K562 (cell line): ENCODE measurements around the gene PSMA5. TPM values are rescaled to one million over a fixed set of nuclear protein-coding genes. Genes with fewer than 3 reads are reported as not detected.
A peak's percentile ranks its signal among the peaks of the same experiment; 100 is the strongest.

ENCODE experiments used
- CREBBP ChIP-seq: IDR thresholded peaks from one replicate; pipeline ENCODE4 v1.6.1; 2012; ENCODE audit warnings: low read depth, mild to moderate bottlenecking, control low read depth, inconsistent platforms, low read length
- HSF4 ChIP-seq: fragments of 250-450 bp; sonication (Bioruptor Pico); IDR thresholded peaks from 2 replicates; pipeline ENCODE4 v2.1.2; 2022; ENCODE audit warnings: mild to moderate bottlenecking, moderate library complexity, borderline replicate concordance
- SIX5 ChIP-seq, 2 experiments: IDR thresholded peaks; 2 replicates each; pipeline ENCODE4 v1.6.1; 2011; ENCODE audit warnings: low read length in 2 of 2, borderline replicate concordance in 1 of 2, low read depth in 1 of 2, mild to moderate bottlenecking in 1 of 2, moderate library complexity in 1 of 2; ENCODE audit not compliant: insufficient read depth in 1 of 2
- ZNF551 ChIP-seq: fragments of 250-450 bp; sonication (Bioruptor Pico); IDR thresholded peaks from 2 replicates; pipeline ENCODE4 v1.5.0; 2021; ENCODE audit warnings: mild to moderate bottlenecking, moderate library complexity
- ZNF707 ChIP-seq: fragments of 250-450 bp; sonication (Bioruptor Pico); conservative IDR thresholded peaks from 2 replicates; pipeline ENCODE4 v1.8.0; 2022; ENCODE audit warnings: inconsistent platforms, mild to moderate bottlenecking, moderate library complexity
- ZNF764 ChIP-seq: fragments of 250-450 bp; sonication (Bioruptor Pico); IDR thresholded peaks from 2 replicates; pipeline ENCODE4 v1.4.0; 2020; ENCODE audit warnings: low read depth, mild to moderate bottlenecking, moderate library complexity
- polyA plus RNA-seq, 8 experiments: library from polyadenylated mRNA; depleted of rRNA in 4 of 8; stranded (reverse) in 5 of 8; unstranded in 3 of 8; fragments of >200 nt; fragmentation: Nextera tagmentation in 2 of 8; fragmentation: Illumina TruSeq in 1 of 8; extraction: Ambion mirVana in 2 of 8; extraction: Trizol in 1 of 8; gene quantifications; 2 replicates each; pipeline versions ENCODE4 v1.2.1 to v1.2.3, GENCODE V29; 2011 to 2014; ENCODE audit warnings: inconsistent platforms in 1 of 8, missing spikeins in 1 of 8
- total RNA-seq, 7 experiments: library from RNA; depleted of rRNA in 6 of 7; stranded (reverse); fragments of >200 nt in 6 of 7; fragmentation: Illumina TruSeq in 2 of 7; extraction: Trizol in 2 of 7; gene quantifications; 2 replicates each; pipeline versions ENCODE4 v1.2.1 to v1.2.3, GENCODE V29; 2011 to 2021; ENCODE audit warnings: low replicate concordance in 1 of 7
- TF ChIP-seq, protein P1 (sequence below), 2 experiments: fragments of 450-650 bp in 1 of 2; sonication (generic) in 1 of 2; formaldehyde crosslinking in 1 of 2; IDR thresholded peaks in 1 of 2; conservative IDR thresholded peaks in 1 of 2; 2 replicates each; pipeline versions ENCODE4 v1.6.1 to v1.8.1; 2016 to 2023; ENCODE audit warnings: mild to moderate bottlenecking in 2 of 2, moderate library complexity in 2 of 2, inconsistent platforms in 1 of 2, missing genetic modification reagents in 1 of 2
- TF ChIP-seq, protein P2 (sequence below), 2 experiments: fragments of 450-650 bp; conservative IDR thresholded peaks; 2 replicates each; pipeline ENCODE4 v1.6.1; 2017; ENCODE audit warnings: mild to moderate bottlenecking in 2 of 2, moderate library complexity in 2 of 2
- TF ChIP-seq, protein P3 (sequence below): fragments of 200-800 bp; sonication (Bioruptor generic); IDR thresholded peaks from 2 replicates; pipeline ENCODE4 v1.6.1; 2016; ENCODE audit warnings: missing genetic modification characterization, missing compliant biosample characterization

The PSMA5 gene
- total and polyA plus RNA-seq, 9 of the 15 experiments (the other 6 are each of a cell fraction or from before 2014, with no cell fraction given), result 82.6 to 542 (median 287) TPM

DNA sequence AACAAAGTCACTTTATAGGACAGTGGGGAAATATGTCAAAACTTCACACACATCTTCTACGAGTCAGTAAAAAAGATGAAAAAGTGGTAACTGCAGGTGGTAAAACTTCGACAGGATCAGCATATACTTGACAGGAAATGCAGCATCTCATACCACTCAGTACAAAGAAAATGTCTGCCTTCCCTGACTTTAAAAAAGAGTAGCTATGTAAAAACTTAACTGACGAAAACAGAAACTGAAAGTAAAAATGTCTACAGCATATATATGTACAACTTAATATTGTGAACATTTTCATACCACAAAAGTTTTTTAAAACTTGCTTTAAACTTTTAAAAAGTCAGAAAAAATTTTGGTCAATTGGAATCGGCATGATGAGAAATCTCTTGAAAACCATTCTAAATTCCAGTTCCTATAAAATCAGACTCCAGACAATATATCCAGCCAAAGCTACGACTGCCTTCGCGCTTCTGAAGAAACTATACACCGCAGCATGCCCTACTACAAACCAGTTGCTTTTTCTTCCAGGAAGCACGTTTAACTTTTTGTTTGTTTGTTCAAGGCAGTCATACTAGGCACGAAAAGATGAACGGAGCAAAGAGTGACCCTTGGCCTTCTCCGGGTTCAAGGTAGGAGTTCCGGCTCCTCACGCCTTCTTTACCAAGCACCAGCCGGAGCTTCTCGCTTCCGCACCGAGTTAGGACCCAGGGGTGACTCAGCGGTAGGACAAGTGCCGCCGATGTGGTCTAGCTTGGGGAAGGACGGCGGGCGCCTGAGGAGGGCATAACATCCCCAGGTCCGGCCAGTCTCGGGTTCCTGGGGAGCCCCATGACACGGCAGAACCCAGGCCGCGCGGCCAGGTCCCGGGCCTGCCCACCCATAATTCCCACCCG is 612 bp downstream of the PSMA5 start (continued):
- TF ChIP-seq ZNF551 (CRISPR knock-in tag), result no peak
- TF ChIP-seq SIX5 (IDR thresholded peaks at IDR 0.05; ENCODE audit: borderline replicate concordance in 1 of 2, insufficient read depth in 1 of 2, low read depth in 1 of 2, low read length in 2 of 2), result no peak
- no peak for TF ChIP-seq ZNF707 (CRISPR knock-in tag)
- TF ChIP-seq ZNF764 (CRISPR knock-in tag), result no peak
- TF ChIP-seq, protein P1, sequence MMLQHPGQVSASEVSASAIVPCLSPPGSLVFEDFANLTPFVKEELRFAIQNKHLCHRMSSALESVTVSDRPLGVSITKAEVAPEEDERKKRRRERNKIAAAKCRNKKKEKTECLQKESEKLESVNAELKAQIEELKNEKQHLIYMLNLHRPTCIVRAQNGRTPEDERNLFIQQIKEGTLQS (IDR thresholded peaks at IDR 0.05), result peak; percentile 80
- TF ChIP-seq, protein P1 (CRISPR knock-in tag; conservative IDR thresholded peaks at IDR 0.05), result peak; percentile 64; the same call in 1 of the 2 replicates
- TF ChIP-seq HSF4 (CRISPR knock-in tag), result no peak
- TF ChIP-seq, protein P2, sequence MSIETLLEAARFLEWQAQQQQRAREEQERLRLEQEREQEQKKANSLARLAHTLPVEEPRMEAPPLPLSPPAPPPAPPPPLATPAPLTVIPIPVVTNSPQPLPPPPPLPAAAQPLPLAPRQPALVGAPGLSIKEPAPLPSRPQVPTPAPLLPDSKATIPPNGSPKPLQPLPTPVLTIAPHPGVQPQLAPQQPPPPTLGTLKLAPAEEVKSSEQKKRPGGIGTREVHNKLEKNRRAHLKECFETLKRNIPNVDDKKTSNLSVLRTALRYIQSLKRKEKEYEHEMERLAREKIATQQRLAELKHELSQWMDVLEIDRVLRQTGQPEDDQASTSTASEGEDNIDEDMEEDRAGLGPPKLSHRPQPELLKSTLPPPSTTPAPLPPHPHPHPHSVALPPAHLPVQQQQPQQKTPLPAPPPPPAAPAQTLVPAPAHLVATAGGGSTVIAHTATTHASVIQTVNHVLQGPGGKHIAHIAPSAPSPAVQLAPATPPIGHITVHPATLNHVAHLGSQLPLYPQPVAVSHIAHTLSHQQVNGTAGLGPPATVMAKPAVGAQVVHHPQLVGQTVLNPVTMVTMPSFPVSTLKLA (conservative IDR thresholded peaks at IDR 0.05), result no peak
- TF ChIP-seq, protein P3, sequence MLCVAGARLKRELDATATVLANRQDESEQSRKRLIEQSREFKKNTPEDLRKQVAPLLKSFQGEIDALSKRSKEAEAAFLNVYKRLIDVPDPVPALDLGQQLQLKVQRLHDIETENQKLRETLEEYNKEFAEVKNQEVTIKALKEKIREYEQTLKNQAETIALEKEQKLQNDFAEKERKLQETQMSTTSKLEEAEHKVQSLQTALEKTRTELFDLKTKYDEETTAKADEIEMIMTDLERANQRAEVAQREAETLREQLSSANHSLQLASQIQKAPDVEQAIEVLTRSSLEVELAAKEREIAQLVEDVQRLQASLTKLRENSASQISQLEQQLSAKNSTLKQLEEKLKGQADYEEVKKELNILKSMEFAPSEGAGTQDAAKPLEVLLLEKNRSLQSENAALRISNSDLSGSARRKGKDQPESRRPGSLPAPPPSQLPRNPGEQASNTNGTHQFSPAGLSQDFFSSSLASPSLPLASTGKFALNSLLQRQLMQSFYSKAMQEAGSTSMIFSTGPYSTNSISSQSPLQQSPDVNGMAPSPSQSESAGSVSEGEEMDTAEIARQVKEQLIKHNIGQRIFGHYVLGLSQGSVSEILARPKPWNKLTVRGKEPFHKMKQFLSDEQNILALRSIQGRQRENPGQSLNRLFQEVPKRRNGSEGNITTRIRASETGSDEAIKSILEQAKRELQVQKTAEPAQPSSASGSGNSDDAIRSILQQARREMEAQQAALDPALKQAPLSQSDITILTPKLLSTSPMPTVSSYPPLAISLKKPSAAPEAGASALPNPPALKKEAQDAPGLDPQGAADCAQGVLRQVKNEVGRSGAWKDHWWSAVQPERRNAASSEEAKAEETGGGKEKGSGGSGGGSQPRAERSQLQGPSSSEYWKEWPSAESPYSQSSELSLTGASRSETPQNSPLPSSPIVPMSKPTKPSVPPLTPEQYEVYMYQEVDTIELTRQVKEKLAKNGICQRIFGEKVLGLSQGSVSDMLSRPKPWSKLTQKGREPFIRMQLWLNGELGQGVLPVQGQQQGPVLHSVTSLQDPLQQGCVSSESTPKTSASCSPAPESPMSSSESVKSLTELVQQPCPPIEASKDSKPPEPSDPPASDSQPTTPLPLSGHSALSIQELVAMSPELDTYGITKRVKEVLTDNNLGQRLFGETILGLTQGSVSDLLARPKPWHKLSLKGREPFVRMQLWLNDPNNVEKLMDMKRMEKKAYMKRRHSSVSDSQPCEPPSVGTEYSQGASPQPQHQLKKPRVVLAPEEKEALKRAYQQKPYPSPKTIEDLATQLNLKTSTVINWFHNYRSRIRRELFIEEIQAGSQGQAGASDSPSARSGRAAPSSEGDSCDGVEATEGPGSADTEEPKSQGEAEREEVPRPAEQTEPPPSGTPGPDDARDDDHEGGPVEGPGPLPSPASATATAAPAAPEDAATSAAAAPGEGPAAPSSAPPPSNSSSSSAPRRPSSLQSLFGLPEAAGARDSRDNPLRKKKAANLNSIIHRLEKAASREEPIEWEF, result no peak
- TF ChIP-seq CREBBP, result no peak
